Measurements from ENCODE around the gene GRIN3B. TPM values are rescaled to one million over a fixed set of nuclear protein-coding genes. Genes with fewer than 3 reads are reported as not detected.

The GRIN3B gene
- total RNA-seq, 1 experiment from 2014 or later, result 3.5 TPM

GRCh38 chr19:1001538-1002166 lies 1.4 kb downstream of the GRIN3B start:
- in situ Hi-C loops (cut with HindIII; ENCODE audit: low sequenced_read_pairs), result no loop called here
- no peak for DNase-seq (ENCODE audit: low spot score)

- in situ Hi-C loops (cut with HindIII; ENCODE audit: low sequenced_read_pairs), result no loop called here
- DNase-seq (ENCODE audit: low spot score), result no peak
These were observed 2.4 kb downstream of the GRIN3B start for GRCh38 chr19:1002600-1002999.

GRCh38 chr19:1003283-1003682 lies 3.1 kb downstream of the GRIN3B start:
- in situ Hi-C loops (cut with HindIII; ENCODE audit: low sequenced_read_pairs), result no loop called here
- DNase-seq (ENCODE audit: low spot score), result no peak

GRCh38 chr19:1004204-1004802 lies 4.1 kb downstream of the GRIN3B start:
- no peak for DNase-seq (ENCODE audit: low spot score)
- in situ Hi-C loops (cut with HindIII; ENCODE audit: low sequenced_read_pairs), result no loop called here

- no peak for DNase-seq (ENCODE audit: low spot score)
- in situ Hi-C loops (cut with HindIII; ENCODE audit: low sequenced_read_pairs), result no loop called here
These were observed 4.8 kb downstream of the GRIN3B start for GRCh38 chr19:1004803-1005664.

- in situ Hi-C loops (cut with HindIII; ENCODE audit: low sequenced_read_pairs), result no loop called here
- no peak for DNase-seq (ENCODE audit: low spot score)
These were observed 6.6 kb downstream of the GRIN3B start for GRCh38 chr19:1006711-1007398.

GRCh38 chr19:1007399-1008251 lies 7.4 kb downstream of the GRIN3B start:
- no peak for DNase-seq (ENCODE audit: low spot score)
- in situ Hi-C loops (cut with HindIII; ENCODE audit: low sequenced_read_pairs), result no loop called here

- in situ Hi-C loops (cut with HindIII; ENCODE audit: low sequenced_read_pairs), result no loop called here
- no peak for DNase-seq (ENCODE audit: low spot score)
These were observed 8.2 kb downstream of the GRIN3B start for GRCh38 chr19:1008268-1009040.

GRCh38 chr19:1009041-1009980 lies 9.1 kb downstream of the GRIN3B start:
- no peak for DNase-seq (ENCODE audit: low spot score)
- in situ Hi-C loops (cut with HindIII; ENCODE audit: low sequenced_read_pairs), result no loop called here

- in situ Hi-C loops (cut with HindIII; ENCODE audit: low sequenced_read_pairs), result no loop called here
- DNase-seq (ENCODE audit: low spot score), result no peak
These were observed 9.8 kb downstream of the GRIN3B start for GRCh38 chr19:1009981-1010538.

GRCh38 chr19:1010586-1011510 lies 10.6 kb downstream of the GRIN3B start:
- in situ Hi-C loops (cut with HindIII; ENCODE audit: low sequenced_read_pairs), result no loop called here
- DNase-seq (ENCODE audit: low spot score), result no peak

- in situ Hi-C loops (cut with HindIII; ENCODE audit: low sequenced_read_pairs), result no loop called here
- DNase-seq (ENCODE audit: low spot score), result no peak
These were observed 11.7 kb downstream of the GRIN3B start for GRCh38 chr19:1011831-1012333.

- in situ Hi-C loops (cut with HindIII; ENCODE audit: low sequenced_read_pairs), result no loop called here
- no peak for DNase-seq (ENCODE audit: low spot score)
These were observed 12.1 kb downstream of the GRIN3B start for GRCh38 chr19:1012334-1012733.

GRCh38 chr19:1013218-1013617 lies 13.0 kb downstream of the GRIN3B start:
- DNase-seq (ENCODE audit: low spot score), result no peak
- in situ Hi-C loops (cut with HindIII; ENCODE audit: low sequenced_read_pairs), result no loop called here

GRCh38 chr19:1014161-1015060 lies 14.2 kb downstream of the GRIN3B start:
- in situ Hi-C loops (cut with HindIII; ENCODE audit: low sequenced_read_pairs), result no loop called here
- DNase-seq (ENCODE audit: low spot score), result no peak
